Activated CD4-positive, alpha-beta T cell treated with anti-CD3 and anti-CD28 coated beads for 48 hours (primary cell): ENCODE data around the gene ZNF764.

Experiments
- DNase-seq: peaks from one replicate; pipeline ENCODE4 v3.0.0-alpha.2; 2020

The ZNF764 gene

GRCh38 chr16:30569746-30570635 lies 11.8 kb upstream of the ZNF764 start:
- DNase-seq = no peak

DNA sequence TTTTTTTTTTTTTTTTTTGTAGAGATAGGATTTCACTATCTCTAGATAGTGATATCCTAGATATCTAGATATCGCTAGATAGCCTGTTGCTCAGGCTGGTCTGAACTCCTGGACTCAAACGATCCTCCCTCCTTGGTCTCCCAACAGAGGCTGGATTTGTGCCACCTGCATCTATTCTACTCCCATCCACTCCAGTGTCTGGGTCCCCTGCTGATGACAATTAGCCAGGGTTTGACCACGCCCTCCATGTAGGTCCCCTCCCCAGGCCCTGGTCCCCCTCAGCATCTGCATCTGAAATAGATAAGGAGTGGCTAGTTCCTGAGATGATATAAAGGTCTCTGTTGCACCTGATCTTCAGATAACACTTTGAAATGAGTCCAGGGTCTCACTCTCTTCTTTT lies 11.1 kb upstream of the ZNF764 start:
- DNase-seq = no peak

DNA sequence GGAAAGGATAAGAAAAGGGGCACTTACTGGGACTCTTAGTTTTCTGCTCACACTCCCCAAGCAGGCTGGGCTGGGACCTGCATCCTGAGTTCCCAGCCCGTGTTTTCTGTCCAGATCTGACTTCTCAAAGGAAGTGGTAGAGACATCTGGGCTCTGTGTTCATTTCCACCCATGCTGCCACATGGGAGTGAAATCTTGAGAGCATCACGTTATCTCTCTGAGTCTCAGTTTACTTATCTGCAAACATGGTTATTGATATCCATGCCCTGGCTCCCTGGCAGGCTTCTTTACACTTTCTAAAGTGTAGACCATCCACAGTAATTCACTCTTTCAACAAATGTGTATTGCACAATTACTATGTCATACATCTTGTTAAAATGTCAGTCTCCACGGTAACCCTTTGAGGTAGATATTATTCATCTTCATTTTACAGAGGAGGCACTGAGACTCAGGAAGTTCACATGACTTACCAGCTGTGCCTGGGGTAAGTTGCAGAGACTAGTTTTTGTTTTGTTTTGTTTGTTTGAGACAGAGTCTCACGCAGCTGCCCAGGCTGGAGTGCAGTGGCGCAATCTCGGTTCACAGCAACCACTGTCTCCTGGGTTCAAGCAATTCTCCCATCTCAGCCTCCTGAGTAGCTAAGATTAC lies 9.9 kb upstream of the ZNF764 start:
- peak; percentile 59 for DNase-seq

GRCh38 chr16:30567160-30567990 lies 9.2 kb upstream of the ZNF764 start:
- peak; percentile 81 for DNase-seq

DNA sequence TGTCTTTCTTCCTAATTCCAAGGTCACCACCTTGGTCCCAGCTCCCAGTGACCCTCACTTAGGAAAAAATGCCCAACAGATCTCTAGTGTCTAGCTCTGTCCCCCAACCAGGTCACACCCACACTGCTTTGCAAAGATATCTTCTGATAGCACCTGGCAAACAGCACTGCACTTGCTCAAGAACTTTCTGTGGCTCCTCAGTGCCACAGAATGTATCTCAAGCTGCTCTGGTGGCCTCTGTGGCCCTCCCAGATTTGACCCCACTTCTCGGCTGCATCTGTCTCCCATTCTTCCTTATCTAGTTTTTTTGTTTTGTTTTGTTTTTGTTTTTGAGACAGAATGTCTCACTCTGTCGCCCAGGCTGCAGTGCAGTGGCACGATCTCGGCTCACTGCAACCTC lies 8.4 kb upstream of the ZNF764 start:
- no peak for DNase-seq

GRCh38 chr16:30565984-30566383 lies 7.8 kb upstream of the ZNF764 start:
- DNase-seq = no peak

DNA sequence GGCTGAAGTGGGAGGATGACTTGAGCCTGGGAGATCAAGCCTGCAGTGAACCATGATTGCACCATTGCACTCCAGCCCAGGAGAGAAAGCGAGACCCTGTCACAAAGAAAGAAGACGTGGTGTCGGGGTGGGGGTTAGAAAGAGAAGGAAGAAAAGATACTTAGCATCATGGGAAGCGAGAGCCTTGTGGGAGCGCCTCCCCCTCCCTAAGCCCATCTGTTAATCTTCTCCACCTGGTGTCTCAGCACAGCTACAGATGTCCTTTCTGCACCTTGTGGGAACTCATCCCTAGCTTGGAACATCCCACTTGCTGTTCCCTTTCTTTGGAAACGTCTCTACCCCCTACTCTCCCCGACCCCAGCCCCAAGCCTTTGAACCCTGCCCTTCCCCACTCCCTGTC lies 7.4 kb upstream of the ZNF764 start:
- no peak for DNase-seq

GRCh38 chr16:30562021-30562420 lies 3.8 kb upstream of the ZNF764 start:
- DNase-seq = no peak

DNA sequence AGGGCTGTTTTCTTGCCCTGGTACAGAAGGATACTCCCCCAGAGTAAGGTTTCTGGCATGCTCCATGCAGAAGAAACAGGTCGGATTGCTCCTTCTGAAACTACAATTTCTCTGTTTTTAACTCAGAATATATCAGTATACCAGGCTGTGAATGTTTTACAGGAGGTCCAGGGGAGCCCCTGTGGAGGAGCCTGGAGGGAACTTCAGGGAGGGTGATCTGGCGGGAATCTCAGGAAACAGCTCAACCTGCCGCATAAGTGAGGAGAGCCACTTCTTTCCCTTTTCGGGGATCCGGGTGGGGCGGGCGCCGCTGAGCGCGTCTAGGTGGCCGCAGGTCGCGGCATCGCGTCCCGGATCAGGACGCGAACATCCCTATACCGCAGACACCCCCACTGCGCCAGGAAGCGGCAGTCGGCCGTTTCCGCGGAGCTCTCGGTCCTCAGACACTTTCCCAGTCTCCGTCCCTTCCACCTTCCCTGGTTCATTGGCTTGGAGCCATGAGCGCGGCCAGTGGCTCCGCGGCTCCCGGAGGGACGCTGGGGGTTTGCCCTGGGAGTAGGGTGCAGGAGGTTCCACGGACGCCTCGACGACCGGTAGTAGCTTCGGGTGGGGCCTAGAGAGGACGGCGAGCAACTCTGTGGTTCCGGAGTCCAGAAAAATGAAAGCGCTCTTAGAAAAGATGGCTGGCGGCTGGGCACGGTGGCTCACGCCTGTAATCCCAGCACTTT lies 3.1 kb upstream of the ZNF764 start:
- DNase-seq = peak; percentile 24

GRCh38 chr16:30559690-30560089 lies 1.5 kb upstream of the ZNF764 start:
- no peak for DNase-seq

DNA sequence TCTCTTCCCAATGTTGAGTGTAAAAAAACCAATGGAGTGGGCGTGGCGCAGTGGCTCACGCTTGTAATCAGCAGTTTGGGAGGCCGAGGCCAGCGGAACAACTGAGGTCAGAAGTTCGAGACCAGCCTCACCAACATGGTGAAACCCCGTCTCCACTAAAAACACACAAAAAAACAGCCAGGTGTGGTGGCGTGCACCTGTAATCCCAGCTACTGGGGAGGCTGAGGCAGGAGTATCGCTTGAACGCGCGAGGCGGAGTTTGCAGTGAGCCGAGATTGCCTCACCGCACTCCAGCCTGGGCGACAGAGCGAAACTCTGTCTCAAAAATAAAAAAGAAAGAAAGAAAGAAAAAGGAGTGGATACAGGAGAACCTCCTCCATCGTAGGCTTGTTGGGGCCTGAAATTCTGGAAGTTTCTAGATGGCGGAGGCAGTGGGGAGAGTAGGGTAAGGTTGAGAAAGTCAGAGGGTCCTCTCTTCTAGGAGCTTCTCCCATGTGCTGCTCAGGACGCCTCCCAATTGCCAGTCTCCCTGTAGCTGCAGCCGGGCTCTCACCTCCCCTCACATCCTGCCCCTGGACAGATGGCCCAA lies 709 bp upstream of the ZNF764 start:
- no peak for DNase-seq

GRCh38 chr16:30557707-30557956 lies 542 bp downstream of the ZNF764 start:
- no peak for DNase-seq

- DNase-seq = no peak
These were observed 2.1 kb downstream of the ZNF764 start for GRCh38 chr16:30556125-30556473.

- DNase-seq = no peak
These were observed 2.7 kb downstream of the ZNF764 start for GRCh38 chr16:30555315-30556124.

DNA sequence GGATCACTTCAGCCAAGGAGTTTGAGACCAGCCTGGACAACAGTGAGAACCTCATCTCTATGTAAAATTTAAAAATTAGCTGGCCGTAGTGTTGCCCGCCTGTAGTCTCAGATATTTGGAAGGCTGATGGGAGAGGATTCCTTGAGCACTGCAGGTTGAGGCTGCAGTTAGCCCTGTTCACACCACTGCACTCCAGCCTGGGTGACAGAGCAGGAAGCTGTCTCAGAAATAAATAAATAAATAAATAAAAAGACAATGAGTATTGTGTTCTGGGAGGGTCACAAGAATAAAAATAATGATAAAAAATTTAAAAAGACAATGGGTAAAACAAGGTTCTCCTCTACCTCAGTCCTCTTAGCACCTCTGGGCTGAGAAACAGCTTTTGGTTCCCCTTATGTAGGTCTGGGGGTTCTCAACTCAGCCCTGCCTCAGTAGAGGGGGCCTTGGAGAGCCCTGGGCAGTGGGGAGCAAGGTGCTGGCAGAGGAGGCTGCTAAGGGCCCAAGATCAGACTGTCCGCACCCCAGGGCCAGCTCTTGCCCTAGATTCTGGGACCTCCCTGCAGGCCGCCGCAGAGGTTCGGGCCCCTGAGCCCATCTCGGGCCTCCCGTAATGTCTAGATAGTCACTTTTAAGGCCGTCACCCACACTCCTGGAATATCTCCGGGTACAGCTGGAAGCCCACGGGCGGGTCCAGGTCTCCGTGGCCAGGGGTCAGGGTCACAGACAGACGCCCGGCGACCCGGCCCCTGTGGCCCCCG lies 3.4 kb downstream of the ZNF764 start:
- DNase-seq = no peak

DNA sequence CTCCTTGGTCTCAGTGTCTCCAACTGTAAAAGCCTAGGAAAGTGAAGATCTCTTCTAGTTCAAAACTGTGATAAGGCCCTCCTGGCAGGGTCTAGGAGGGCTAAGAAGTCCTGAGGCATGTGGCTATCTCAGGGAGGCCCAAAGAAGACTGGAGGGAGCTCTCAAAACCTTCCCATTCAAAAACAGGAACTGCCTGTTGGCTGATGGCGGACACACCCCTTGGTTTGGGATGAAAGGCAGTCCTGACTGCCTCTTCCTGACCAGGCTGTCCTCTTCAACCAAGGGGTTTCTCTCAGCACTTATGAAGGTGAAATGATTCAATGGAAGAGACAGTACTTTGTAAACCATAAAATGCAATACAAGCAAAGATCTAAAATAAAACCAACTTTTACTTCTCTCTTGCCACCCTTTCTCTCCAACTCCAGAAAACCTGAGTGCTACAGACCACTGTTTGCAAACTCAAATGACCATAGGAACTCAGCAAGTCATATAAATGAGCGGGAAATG lies 4.7 kb downstream of the ZNF764 start:
- no peak for DNase-seq

GRCh38 chr16:30552956-30553355 lies 5.2 kb downstream of the ZNF764 start:
- DNase-seq = no peak

DNA sequence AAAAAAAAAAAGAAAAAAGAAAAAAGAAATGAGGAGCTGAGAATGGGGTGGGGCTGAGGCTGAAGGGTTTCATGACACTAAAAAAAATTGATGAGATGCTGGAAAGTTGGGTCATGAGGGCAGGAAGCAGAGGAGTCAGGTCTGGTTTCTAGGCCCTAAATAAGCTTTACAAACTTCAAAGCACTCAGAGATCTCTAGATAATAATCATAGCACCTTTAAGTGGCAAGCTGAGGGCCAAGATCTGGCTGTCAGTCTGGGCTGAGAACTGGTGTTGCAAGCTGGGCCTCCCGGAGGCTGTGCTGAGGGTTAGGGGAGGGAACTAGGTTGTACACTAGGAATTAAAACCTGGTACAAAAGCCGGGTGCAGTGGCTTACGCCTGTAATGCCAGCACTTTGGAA lies 6.4 kb downstream of the ZNF764 start:
- DNase-seq = peak; percentile 75

DNA sequence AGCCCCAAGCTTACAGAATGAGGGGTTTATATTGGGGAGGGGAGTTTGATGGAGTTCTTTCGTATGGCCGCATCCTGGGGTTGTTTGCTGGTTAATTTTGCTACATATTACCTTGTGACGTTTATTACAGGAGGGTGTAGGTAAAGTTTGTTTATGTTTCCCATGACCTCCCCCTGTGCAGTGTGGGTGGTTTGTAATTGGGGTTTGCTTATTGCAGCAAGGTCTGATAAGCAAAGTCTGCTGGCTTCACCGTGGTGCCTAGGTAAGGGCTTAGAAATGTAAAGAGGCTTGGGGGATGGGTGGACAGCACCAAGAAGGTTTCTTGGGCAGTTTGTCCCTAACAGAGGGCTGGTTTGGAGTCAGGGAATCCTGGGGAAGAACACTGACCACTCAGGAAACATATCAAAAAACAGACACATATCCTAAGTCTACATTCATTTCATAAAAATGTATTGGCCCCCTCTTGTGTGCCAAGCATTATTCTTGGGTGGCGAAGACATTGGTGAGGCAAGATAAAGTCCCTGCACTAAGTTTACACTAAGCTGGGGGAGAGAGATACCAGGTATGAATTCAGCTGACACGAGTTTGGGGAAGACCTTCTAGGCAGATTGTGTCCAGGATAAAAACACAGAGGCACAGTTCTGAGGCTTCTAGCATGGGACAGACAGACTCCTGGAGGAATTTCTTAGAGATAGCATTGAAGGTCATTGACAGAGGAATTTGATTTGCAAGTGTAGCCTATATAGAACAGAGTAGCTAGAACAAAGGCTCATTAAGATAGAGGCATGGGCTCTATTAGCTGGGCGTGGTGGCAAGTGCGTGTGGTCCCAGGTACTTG lies 9.5 kb downstream of the ZNF764 start:
- no peak for DNase-seq

- no peak for DNase-seq
These were observed 12.1 kb downstream of the ZNF764 start for GRCh38 chr16:30546115-30546514.
